Frontal cortex (tissue), 4 donors: ENCODE results near the gene NUP214. TPM values are rescaled to one million over a fixed set of nuclear protein-coding genes. Genes with fewer than 3 reads are reported as not detected.
A peak's percentile ranks its signal among the peaks of the same experiment; 100 is the strongest.
"Not testable (repeated sequence)": the region's sequence is repeated elsewhere in the genome, so short reads cannot be mapped to it uniquely, and the experiment has no call there.

Experiments used
- DNase-seq, 2 donors: peaks; one replicate each; pipeline ENCODE4 v3.0.0; 2012; ENCODE audit warnings: low spot score in 2 of 2
- FAIRE-seq: peaks from 2 replicates; lab custom pipeline; 2012; peaks lifted over from hg19 to GRCh38; lab: Jason Lieb, UNC
- total RNA-seq: library from RNA; depleted of rRNA; stranded (reverse); fragments of >200 nt; gene quantifications from one replicate; pipeline ENCODE4 v1.2.3, GENCODE V29; 2014
- donor health status: control.
- donor health status: control.
- donor health status: control.

The NUP214 gene
- total RNA-seq, 1 donor from 2014 or later = 9.0 TPM

DNA sequence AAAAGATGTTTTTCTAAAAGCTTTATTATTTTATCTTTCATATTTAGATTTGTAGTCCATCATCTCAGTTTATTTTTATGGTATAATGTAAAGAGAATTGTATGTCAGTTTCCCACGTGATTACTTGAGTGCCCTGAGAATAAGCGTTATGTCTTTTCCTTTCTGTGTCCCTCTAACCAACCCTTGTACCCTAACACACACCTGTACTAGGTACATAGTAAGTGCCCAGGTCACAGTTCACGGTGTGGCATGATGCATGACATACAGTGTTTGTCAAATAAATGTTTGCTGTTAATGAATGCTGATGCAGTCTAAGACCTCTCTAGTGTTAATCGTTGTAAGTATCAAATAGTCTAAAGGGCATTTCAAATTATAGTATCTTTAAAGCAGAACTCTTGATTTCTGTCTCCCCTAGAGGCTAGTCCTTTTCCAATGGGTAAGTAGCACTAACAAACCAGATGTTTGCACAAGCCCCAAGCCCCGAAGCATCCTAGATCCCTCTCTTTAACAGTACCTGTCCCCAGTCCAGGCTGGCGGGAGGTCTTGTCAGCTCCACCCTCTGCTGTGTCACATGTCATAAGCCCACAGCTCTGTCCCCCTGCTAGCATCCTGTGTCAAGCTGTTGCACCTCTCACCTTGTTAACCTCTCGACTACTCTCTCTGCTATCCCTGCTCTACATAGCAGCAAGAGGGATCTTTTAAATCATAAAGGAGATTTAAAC is 23.7 kb downstream of the NUP214 start:
- no peak for DNase-seq
- no peak for FAIRE-seq

GRCh38 chr9:131149688-131150053 is 24.3 kb downstream of the NUP214 start:
- FAIRE-seq (no peak), DNase-seq (no peak)

DNA sequence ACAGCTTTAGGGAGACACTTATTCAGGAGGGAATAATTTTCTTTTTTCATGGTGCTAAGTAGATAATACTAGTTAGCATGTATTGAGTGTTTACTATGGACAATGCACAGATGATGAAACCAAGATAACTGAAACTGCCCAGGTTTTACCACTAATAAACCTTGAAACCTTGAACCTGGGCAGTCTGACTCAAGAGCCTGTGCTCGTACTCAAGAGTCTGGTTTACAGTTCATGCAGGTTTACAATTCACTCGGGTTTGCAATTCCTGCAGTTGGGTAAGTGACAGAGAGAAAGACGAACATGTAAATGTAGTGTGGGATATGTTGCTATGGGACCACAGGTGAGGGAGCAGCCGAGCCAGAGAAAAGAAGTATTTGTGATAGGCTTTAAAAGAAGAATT is 28.2 kb downstream of the NUP214 start:
- DNase-seq (no peak), FAIRE-seq (no peak)

DNA sequence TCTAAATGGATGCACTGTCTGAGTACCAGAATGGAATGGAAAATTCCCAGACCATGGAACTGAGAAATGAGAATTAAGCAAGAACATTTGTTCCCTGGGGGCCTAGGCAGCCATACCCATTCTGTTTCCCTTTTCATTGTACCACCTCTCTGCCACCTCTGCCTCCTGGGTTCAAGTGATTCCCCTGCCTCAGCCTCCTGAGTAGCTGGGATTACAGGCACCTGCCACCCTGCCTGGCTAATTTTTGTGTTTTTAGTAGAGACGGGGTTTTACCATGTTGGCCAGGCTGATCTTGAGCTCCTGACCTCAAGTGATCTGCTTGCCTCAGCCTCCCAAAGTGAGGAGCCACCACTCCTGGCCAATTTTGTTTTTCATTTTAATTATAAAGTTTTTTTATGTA is 33.3 kb downstream of the NUP214 start:
- FAIRE-seq, DNase-seq: not testable (repeated sequence)

DNA sequence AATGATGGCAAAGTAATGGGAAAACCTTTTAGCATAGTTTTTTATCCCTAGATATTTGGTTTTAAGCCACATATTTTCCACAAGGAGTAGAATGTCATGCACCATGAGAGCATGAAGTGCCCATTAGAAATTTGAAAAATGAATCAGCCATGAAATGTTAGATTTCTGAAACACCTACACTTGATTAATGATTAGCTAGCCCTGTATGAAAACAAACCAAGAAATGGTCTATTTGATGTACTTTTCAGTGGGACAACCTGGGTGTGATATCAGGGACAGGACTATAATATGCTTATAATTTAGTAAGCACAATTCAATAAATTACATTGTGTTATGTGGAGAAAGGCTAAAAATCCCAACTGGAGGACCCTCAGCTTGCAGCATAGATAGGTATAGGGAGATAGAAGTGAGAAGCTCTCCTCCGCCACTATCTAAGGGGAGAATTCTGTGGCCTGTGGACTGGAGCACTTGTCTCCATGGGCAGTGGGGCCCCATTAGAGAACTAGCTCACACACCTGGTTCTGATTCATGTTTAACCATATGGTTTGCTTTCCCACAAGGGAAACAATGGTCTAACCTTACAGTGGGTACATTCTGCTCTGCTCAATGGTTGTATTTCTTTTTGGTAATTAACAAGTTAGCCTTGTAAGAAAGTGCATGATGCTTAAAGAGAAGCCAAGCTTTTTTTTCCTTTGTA is 35.2 kb downstream of the NUP214 start:
- DNase-seq (no peak), FAIRE-seq (no peak)

DNA sequence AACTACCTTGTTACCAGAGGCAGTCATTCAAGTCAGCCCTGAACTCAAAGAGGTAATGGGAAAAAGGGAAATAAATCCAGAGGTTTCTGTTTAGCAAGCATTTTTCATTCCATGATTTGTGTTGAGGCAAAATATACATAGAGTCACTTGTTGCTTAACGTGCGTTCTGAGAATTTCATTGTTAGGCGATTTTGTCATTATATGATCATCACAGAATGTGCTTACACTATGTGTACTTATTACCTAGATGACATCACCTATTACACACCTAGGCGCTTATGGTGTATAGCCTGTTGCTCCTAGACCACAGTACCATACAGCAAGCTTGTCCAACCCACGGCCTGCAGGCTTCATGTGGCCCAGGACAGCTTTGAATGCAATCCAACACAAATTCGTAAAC is 36.2 kb downstream of the NUP214 start:
- DNase-seq = no peak
- FAIRE-seq = no peak

GRCh38 chr9:131162886-131163285 is 37.5 kb downstream of the NUP214 start:
- no peak for FAIRE-seq
- no peak for DNase-seq

DNA sequence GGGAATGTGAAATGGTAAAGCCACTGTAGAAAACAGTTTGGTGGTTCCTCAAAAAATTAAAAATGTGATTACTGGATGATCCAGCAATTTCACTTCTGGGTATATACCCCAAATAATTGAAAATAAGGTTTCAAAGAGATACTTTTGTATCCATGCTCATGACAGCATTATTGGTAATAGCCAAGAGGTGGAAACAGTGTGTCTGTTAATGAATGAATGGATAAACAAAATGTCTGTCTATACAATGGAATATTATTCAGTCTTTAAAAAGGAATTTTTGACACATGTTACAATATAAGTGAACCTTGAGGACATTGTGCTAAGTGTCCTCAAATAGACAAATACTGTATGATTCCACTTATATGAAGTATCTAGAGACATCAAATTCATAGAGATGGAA is 40.1 kb downstream of the NUP214 start:
- no peak for FAIRE-seq
- DNase-seq = no peak

GRCh38 chr9:131167146-131167692 is 41.8 kb downstream of the NUP214 start:
- FAIRE-seq (no peak), DNase-seq (no peak)

- FAIRE-seq = no peak
- DNase-seq = no peak
These were observed 42.5 kb downstream of the NUP214 start for GRCh38 chr9:131167936-131168335.

DNA sequence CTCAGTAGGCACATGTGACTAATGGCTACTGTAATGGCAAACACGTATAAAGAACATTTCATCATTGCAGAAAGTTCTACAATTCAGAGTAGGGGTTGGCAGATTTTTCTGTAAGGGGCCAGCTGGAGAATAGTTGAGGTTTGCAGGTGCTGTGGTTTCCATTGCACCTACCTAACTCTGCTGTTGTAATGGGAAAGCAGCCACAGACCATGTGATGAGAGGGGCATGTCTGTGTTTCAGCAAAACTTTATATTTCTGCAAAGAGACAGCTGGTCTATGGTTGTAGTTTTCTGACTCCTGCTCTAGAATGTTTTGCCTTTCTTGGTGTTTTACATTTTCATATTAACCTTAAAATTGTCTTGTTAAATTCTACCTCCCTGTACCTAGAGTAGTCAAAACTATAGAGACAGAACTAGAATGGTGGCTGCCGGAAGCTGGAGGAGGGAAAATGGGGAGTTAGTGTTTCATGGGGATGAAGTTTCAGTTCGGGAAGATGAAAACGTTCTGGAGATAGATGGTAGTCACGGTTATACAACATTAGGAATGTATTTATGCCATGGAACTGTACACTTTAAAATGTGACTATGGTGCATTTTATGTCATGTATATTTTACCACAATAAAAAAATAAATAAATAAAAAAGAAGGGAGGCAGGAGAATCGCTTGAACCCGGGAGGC is 44.3 kb downstream of the NUP214 start:
- no peak for FAIRE-seq
- DNase-seq = no peak

DNA sequence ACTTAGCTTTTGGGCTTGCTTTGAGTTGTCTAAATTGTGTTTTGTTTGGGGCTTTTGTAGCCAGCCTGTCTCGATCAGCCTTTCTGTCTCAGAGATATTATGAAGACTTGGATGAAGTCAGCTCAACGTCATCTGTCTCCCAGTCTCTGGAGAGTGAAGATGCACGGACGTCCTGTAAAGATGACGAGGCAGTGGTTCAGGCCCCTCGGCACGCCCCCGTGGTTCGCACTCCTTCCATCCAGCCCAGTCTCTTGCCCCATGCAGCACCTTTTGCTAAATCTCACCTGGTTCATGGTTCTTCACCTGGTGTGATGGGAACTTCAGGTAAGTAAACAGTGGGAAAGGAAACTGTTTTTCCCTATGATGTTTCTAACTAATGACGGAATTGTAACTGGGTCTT is 48.6 kb downstream of the NUP214 start:
- DNase-seq = no peak
- FAIRE-seq = no peak

- no peak for FAIRE-seq
- DNase-seq = no peak
These were observed 49.4 kb downstream of the NUP214 start for GRCh38 chr9:131174681-131175239.

- no peak for FAIRE-seq
- no peak for DNase-seq
These were observed 52.5 kb downstream of the NUP214 start for GRCh38 chr9:131177898-131178297.

DNA sequence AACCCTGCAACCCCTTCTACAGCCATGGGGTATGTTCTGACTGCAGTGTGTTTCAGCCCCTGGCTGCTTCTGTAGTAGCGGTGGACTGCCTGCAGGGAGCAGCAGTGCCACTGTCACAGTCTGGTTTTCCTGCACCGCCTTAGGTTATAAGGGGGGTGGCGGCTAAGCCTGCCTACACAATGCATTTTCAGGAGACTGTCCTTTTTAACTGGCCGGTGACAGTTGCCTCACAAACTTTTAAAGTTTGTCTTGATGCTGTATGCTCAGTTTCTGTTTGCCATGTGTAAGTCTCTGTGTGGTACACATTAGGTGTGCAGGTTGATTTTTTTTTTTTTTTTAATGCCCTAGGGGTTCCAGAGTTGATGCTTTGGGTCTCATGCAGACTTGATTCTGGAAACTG is 53.0 kb downstream of the NUP214 start:
- DNase-seq (peak; percentile 28 to 67), FAIRE-seq (no peak)

DNA sequence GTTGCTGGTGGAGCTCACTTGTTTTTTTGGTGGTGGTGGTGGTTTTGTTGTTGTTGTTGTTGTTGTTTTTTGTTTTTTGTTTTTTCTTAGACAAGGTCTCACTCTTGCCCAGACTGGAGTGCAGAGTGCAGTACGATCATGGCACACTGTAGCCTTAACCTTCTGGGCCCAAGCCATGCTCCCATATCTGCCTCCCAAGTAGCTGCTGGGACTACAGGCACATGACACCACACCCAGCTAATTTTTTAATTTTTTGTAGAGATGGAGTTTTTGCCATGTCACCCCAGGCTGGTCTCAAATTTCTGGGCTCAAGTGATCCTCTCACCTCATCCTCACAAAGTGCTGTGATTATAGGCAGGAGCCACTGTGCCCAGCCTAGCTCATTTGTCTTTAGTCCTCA is 53.5 kb downstream of the NUP214 start:
- no peak for DNase-seq
- FAIRE-seq = no peak

GRCh38 chr9:131179561-131180219 is 54.3 kb downstream of the NUP214 start:
- DNase-seq (no peak), FAIRE-seq (no peak)

DNA sequence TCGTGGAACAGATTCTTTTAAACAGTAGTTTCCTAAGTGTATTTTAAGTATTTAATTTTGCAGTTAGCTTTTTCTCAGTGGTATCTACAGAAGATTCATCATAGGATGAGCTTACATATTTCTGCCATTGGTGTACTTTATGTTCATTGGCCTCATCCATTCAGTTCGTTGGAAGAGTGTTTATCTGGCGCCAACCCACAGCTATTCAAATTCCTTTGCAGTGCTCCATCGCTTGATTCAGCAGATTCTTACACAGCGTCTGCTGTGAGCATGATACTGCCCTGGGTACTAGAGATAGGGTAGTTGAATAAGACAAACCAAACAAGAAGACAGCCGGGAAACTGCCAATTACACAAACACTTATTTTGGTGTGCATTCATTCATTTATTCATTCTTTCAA is 55.1 kb downstream of the NUP214 start:
- DNase-seq = no peak
- FAIRE-seq = no peak

- DNase-seq (no peak), FAIRE-seq (no peak)
These were observed 55.8 kb downstream of the NUP214 start for GRCh38 chr9:131181091-131181681.

DNA sequence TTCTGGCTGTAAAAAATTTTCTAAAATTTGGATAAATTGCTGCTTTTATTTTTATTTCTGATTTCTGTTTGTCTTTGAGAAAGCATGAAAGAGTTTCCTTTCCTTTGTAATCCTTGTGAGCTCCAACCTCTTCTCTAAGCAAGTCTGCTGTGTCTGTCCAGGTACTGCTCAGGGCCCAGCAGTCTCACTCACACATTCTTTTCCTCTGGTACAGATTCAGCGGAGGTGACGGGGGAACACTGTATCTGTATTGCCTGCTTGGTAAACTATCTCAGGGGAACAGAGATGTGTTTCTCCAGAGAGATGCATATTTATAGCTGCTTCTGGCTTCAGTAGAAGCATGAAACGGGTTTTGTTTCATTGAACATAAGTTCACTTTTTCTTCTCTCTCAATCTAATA is 60.5 kb downstream of the NUP214 start:
- FAIRE-seq = no peak

More for the DNA sequence above, 60.5 kb downstream of the NUP214 start:
- DNase-seq = no peak
